ENCODE data around the gene ADK. TPM values are rescaled to one million over a fixed set of nuclear protein-coding genes. Genes with fewer than 3 reads are reported as not detected.

Gene ADK
- total and polyA plus RNA-seq, 8 donors: 7.2 to 66.1 (median 21.5) TPM

DNA sequence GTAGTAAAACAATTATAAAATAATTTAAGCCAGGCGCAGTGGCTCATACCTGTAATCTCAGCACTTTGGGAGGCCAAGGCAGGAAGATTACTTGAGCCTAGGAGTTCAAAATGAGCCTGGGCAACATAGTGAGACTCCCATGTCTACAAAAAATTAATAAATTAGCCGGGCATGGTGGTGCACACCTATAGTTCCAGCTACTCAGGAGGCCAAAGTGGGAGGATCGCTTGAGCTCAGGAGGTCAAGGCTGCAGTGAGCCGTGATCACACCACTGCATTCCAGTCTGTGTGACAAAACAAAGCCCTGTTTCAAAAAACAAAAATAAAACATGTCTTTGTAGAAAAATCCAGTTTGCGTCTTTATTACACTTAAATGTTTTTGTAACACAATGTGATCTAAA is 533.4 kb downstream of the ADK start:
- Histone ChIP-seq H3K36me3 (no peaks in the 10 kb centered on the region), H3K27ac (no peak overlapping the region), H3K9me3 (no peaks in the 10 kb centered on the region), H3K4me3 (no peak overlapping the region), H3K27me3 (no peaks in the 10 kb centered on the region), H3K4me1 (peaks cover 0 to 17% (median 0%) of the 10 kb centered on the region in 4 donors)
- WGBS, 5 donors: 76 to 89% (median 79%) methylated on average over 5 of the region's 5 CpGs
- intact Hi-C loops (cut with DNase I; ENCODE audit: low total_unique reads): no loop called here
- DNase-seq: no peak
- TF ChIP-seq POLR2AphosphoS5 (IDR thresholded peaks at IDR 0.05) (no peak), POLR2A (IDR thresholded peaks at IDR 0.05) (no peak), EP300 (IDR thresholded peaks at IDR 0.05) (no peak)
- TF ChIP-seq, protein P1, sequence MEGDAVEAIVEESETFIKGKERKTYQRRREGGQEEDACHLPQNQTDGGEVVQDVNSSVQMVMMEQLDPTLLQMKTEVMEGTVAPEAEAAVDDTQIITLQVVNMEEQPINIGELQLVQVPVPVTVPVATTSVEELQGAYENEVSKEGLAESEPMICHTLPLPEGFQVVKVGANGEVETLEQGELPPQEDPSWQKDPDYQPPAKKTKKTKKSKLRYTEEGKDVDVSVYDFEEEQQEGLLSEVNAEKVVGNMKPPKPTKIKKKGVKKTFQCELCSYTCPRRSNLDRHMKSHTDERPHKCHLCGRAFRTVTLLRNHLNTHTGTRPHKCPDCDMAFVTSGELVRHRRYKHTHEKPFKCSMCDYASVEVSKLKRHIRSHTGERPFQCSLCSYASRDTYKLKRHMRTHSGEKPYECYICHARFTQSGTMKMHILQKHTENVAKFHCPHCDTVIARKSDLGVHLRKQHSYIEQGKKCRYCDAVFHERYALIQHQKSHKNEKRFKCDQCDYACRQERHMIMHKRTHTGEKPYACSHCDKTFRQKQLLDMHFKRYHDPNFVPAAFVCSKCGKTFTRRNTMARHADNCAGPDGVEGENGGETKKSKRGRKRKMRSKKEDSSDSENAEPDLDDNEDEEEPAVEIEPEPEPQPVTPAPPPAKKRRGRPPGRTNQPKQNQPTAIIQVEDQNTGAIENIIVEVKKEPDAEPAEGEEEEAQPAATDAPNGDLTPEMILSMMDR (IDR thresholded peaks at IDR 0.05): no peak

- Histone ChIP-seq H3K4me1 (peaks cover 0 to 17% (median 0%) of the 10 kb centered on the region in 4 donors), H3K27ac (no peak overlapping the region), H3K27me3 (no peaks in the 10 kb centered on the region), H3K4me3 (no peak overlapping the region), H3K9me3 (no peaks in the 10 kb centered on the region), H3K36me3 (no peaks in the 10 kb centered on the region)
- DNase-seq: no peak
- TF ChIP-seq, protein P1 (IDR thresholded peaks at IDR 0.05): no peak
- TF ChIP-seq POLR2AphosphoS5 (IDR thresholded peaks at IDR 0.05): no peak
- no peak for TF ChIP-seq EP300 (IDR thresholded peaks at IDR 0.05)
- TF ChIP-seq POLR2A (IDR thresholded peaks at IDR 0.05): no peak
- 95 to 100% (median 97%) methylated on average over 1 of the region's 1 CpG for WGBS, 5 donors
- intact Hi-C loops (cut with DNase I; ENCODE audit: low total_unique reads): no loop called here
These were observed 534.5 kb downstream of the ADK start for GRCh38 chr10:74685564-74685963.

- no peak overlapping the region for H3K4me3 ChIP-seq
- no peaks in the 10 kb centered on the region for H3K4me1 ChIP-seq
- H3K27ac ChIP-seq: no peak overlapping the region
- no peaks in the 10 kb centered on the region for H3K36me3 ChIP-seq
- TF ChIP-seq, protein P1 (IDR thresholded peaks at IDR 0.05): no peak
- no peak for TF ChIP-seq POLR2AphosphoS5 (IDR thresholded peaks at IDR 0.05)
- TF ChIP-seq EP300 (IDR thresholded peaks at IDR 0.05): no peak
- TF ChIP-seq POLR2A (IDR thresholded peaks at IDR 0.05): no peak
- no peak for DNase-seq
- no peaks in the 10 kb centered on the region for H3K27me3 ChIP-seq
- intact Hi-C loops (cut with DNase I; ENCODE audit: low total_unique reads): no loop called here
- WGBS, 5 donors: 96 to 99% (median 98%) methylated on average over 4 of the region's 4 CpGs
- no peaks in the 10 kb centered on the region for H3K9me3 ChIP-seq
These were observed 539.4 kb downstream of the ADK start for GRCh38 chr10:74690393-74690792.

- TF ChIP-seq, protein P1 (IDR thresholded peaks at IDR 0.05): no peak
- H3K27me3 ChIP-seq: no peaks in the 10 kb centered on the region
- H3K36me3 ChIP-seq: no peaks in the 10 kb centered on the region
- DNase-seq: no peak
- no peak overlapping the region for H3K4me3 ChIP-seq
- H3K9me3 ChIP-seq: no peaks in the 10 kb centered on the region
- intact Hi-C loops (cut with DNase I; ENCODE audit: low total_unique reads): no loop called here
- no peak overlapping the region for H3K27ac ChIP-seq
- no peaks in the 10 kb centered on the region for H3K4me1 ChIP-seq
These were observed 540.1 kb downstream of the ADK start for GRCh38 chr10:74691164-74691563.

All from stomach (tissue), 9 donors.